ENCODE data around the gene FBXW4. TPM values are rescaled to one million over a fixed set of nuclear protein-coding genes. Genes with fewer than 3 reads are reported as not detected.
"Not testable (repeated sequence)": the region's sequence is repeated elsewhere in the genome, so short reads cannot be mapped to it uniquely, and the experiment has no call there.

Gene FBXW4
- polyA plus RNA-seq, 1 of the 3 experiments (the other 2 are of a cell fraction): 27.6 TPM

DNA sequence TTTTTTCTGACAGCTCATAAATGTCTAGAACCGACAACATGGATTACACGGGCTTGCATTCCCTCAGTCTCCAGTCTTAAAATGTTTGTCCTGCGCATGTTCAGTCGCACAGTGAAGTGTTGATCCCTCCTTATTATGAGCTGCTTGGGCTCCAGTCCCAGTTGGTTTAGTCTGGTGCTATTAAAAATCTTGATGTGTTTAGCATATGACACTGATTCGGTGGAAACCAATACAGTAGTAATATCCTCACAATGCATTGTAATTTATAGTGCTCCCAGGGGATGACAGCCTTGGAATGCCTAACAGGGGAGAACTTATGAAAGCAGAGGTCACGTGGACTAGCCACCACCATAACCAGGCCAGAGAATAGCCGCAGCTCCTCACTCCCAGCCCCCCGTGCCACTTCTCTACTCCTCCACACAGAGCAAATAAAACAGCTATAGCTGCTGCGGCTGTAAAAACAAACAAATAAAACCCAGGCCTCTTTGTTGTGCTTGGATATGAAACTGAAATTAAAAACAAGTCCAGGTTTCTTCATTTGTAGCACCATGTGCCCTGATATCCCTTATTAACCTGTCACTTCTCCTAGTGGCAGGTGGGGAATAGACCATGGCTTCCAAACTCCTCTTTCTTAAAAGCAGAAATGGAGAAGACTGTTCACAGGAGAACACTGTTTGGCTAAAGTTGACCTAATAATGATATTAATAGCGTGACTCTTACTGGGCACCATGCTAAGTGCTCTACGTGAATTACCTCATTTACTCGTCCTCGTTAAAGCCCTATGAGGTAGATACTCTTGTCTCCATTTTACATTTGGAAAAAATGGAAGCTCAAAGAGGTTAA is 99.2 kb downstream of the FBXW4 start:
- H2AFZ ChIP-seq (ENCODE audit: low read depth): no peak overlapping the region
- POLR2A ChIA-PET: no interaction called here
- no peak overlapping the region for H3K9ac ChIP-seq

DNA sequence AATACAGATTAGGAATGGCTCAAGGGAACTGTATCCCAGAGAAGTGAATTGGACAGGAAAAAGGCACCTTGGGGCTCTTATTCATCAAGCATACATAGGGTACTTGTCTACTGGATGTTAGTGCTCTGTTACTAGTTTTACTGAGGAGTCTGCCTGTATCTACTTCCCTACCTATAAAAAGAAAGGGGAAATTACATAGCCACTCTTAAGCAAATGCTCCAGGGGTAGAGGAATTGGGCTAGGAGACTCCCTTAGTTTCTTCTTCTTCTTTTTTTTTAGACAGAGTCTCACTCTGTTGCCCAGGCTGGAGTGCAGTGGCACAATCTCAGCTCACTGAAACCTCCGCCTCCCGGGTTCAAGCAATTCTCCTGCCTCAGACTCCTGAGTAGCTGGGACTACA is 101.6 kb downstream of the FBXW4 start:
- not testable (repeated sequence) for H4K20me1 ChIP-seq (ENCODE audit: insufficient read depth)
- WGBS (ENCODE audit: low lambda C conversion rate): 72% methylated on average over 2 of the region's 2 CpGs

More for the DNA sequence above, 99.2 kb downstream of the FBXW4 start:
- no peak overlapping the region for H3K27ac ChIP-seq (ENCODE audit: low read depth in 2 of 2, low read length in 1 of 2)
- H3F3A ChIP-seq (replicated peaks; ENCODE audit: insufficient read depth): peaks cover 5% of the 10 kb centered on the region
- H3K9me3 ChIP-seq: no peaks in the 10 kb centered on the region
- CTCF ChIA-PET: interaction anchor here (1.0 to 19.2 kb wide), 4 partner anchors 186 to 381 kb away, joined by 3 to 297 read pairs (median 12); partner anchors contain the start of genes KCNIP2 and NPM3
- H4K20me1 ChIP-seq (ENCODE audit: insufficient read depth): no peaks in the 10 kb centered on the region
- H3K27me3 ChIP-seq (ENCODE audit: insufficient read depth): no peaks in the 10 kb centered on the region
- no peak for TF ChIP-seq TEAD4 (IDR thresholded peaks at IDR 0.05; ENCODE audit: borderline replicate concordance, insufficient read depth)
- TF ChIP-seq EZH2phosphoT487 (IDR thresholded peaks at IDR 0.05; ENCODE audit: borderline replicate concordance, low read depth): no peak
- TF ChIP-seq RFX5 (IDR thresholded peaks at IDR 0.05; ENCODE audit: low read length): no peak
- TF ChIP-seq EP300 (IDR thresholded peaks at IDR 0.05; ENCODE audit: borderline replicate concordance in 1 of 2, low read depth in 1 of 2, low read length in 1 of 2): no peak
- no peak for TF ChIP-seq CTCF (IDR thresholded peaks at IDR 0.05)
- no peak for TF ChIP-seq MXI1 (IDR thresholded peaks at IDR 0.05; ENCODE audit: low read depth, low read length)
- no peak for TF ChIP-seq MEF2A (IDR thresholded peaks at IDR 0.05; ENCODE audit: borderline replicate concordance, low read depth)
- no peak for TF ChIP-seq GATA2 (CRISPR knock-in tag; IDR thresholded peaks at IDR 0.05)
- no peak for TF ChIP-seq CHD2 (IDR thresholded peaks at IDR 0.05; ENCODE audit: low read length, partially characterized antibody)
- no peak for TF ChIP-seq POLR2AphosphoS5 (IDR thresholded peaks at IDR 0.05; ENCODE audit: low read depth, low read length)
- TF ChIP-seq FOSL2 (IDR thresholded peaks at IDR 0.05; ENCODE audit: borderline replicate concordance, low read depth): no peak
- no peak for TF ChIP-seq GABPA (IDR thresholded peaks at IDR 0.05; ENCODE audit: low read depth)
- no peak for TF ChIP-seq TCF12 (IDR thresholded peaks at IDR 0.05)
- no peak for TF ChIP-seq NFIC (IDR thresholded peaks at IDR 0.05; ENCODE audit: borderline replicate concordance)
- TF ChIP-seq ZBTB33 (IDR thresholded peaks at IDR 0.05; ENCODE audit: borderline replicate concordance, low read depth): no peak
- peaks cover 0 to 10% of the 10 kb centered on the region in 2 experiments; a peak in 1 of 4 replicates for H3K4me1 ChIP-seq (ENCODE audit: control insufficient read depth in 1 of 2, insufficient read depth in 2 of 2, low read depth in 1 of 2, low read length in 1 of 2)
- 95% methylated on average over 13 of the region's 13 CpGs for WGBS (ENCODE audit: low lambda C conversion rate)
- H3K4me2 ChIP-seq: no peak overlapping the region
- DNase-seq: no peak
- H3K4me3 ChIP-seq (ENCODE audit: low read depth in 2 of 2, low read length in 1 of 2): no peak overlapping the region
- H3K79me2 ChIP-seq (ENCODE audit: insufficient read depth): no peaks in the 10 kb centered on the region
- peaks cover 5 to 21% of the 10 kb centered on the region in 2 experiments for H3K36me3 ChIP-seq (replicated peaks in 1 of 2; ENCODE audit: control insufficient read depth in 1 of 2, insufficient read depth in 2 of 2, low read length in 1 of 2)
- no peaks in the 10 kb centered on the region for H3K9me2 ChIP-seq

More for the DNA sequence above, 101.6 kb downstream of the FBXW4 start:
- CTCF ChIA-PET: interaction anchor here (1.3 to 2.4 kb wide), 2 partner anchors 10 to 379 kb away, joined by 3 to 14 read pairs; no protein-coding TSS in a partner anchor
- H3K9me3 ChIP-seq; H3K79me2 ChIP-seq (ENCODE audit: insufficient read depth); H3F3A ChIP-seq (replicated peaks; ENCODE audit: insufficient read depth); DNase-seq; H2AFZ ChIP-seq (ENCODE audit: low read depth); H3K27ac ChIP-seq (ENCODE audit: low read depth in 2 of 2, low read length in 1 of 2); H3K4me2 ChIP-seq; H3K9ac ChIP-seq; H3K27me3 ChIP-seq (ENCODE audit: insufficient read depth); H3K4me3 ChIP-seq (ENCODE audit: low read depth in 2 of 2, low read length in 1 of 2); H3K9me2 ChIP-seq; POLR2A ChIA-PET: not testable (repeated sequence)
- peaks cover 5 to 17% of the 10 kb centered on the region in 2 experiments; a peak in 1 of 4 replicates for H3K4me1 ChIP-seq (ENCODE audit: control insufficient read depth in 1 of 2, insufficient read depth in 2 of 2, low read depth in 1 of 2, low read length in 1 of 2)
- H3K36me3 ChIP-seq (replicated peaks in 1 of 2; ENCODE audit: control insufficient read depth in 1 of 2, insufficient read depth in 2 of 2, low read length in 1 of 2): peaks cover 5 to 17% of the 10 kb centered on the region in 2 experiments
